ENCODE measurements around the gene LHX2. TPM values are rescaled to one million over a fixed set of nuclear protein-coding genes. Genes with fewer than 3 reads are reported as not detected.

The LHX2 gene
- total and polyA plus RNA-seq, 8 donors: 0.18 TPM; not detected in 7

DNA sequence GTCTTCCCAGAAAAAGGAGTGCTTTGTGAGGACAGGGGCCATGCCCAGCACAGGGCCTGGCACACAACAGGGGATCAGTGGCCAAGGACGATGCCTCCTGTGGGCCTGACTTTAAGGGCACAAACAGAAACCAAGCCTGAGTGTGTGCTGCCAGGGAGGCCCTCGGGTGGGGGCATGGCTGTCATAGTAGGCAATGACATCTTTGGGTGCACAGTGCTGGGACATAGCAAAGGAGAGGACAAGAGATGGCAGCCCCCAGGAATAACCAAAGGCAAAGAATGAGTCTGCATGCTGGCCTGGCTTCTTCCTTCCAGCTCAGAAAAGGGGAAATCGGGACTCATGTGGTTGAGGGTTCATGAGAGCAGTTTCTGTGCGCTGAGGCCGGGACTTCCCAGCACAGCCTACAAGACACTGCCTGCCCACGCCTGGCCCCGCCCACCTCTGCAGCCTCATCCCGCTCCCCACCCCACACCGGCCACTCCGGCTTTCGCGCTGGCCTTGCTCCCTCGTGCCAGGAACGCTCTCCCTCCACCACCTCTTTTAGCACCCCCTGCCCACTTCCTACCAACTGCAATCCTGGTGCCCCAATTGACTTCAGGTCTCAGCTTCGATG, 13.8 kb upstream of the LHX2 start:
- peaks cover 30 to 91% (median 82%) of the 10 kb centered on the region in 3 donors for H3K27me3 ChIP-seq
- H3K4me3 ChIP-seq: no peak overlapping the region
- TF ChIP-seq EP300 (IDR thresholded peaks at IDR 0.05) (no peak), POLR2AphosphoS5 (IDR thresholded peaks at IDR 0.05) (no peak), POLR2A (IDR thresholded peaks at IDR 0.05) (no peak)
- TF ChIP-seq, protein P1, sequence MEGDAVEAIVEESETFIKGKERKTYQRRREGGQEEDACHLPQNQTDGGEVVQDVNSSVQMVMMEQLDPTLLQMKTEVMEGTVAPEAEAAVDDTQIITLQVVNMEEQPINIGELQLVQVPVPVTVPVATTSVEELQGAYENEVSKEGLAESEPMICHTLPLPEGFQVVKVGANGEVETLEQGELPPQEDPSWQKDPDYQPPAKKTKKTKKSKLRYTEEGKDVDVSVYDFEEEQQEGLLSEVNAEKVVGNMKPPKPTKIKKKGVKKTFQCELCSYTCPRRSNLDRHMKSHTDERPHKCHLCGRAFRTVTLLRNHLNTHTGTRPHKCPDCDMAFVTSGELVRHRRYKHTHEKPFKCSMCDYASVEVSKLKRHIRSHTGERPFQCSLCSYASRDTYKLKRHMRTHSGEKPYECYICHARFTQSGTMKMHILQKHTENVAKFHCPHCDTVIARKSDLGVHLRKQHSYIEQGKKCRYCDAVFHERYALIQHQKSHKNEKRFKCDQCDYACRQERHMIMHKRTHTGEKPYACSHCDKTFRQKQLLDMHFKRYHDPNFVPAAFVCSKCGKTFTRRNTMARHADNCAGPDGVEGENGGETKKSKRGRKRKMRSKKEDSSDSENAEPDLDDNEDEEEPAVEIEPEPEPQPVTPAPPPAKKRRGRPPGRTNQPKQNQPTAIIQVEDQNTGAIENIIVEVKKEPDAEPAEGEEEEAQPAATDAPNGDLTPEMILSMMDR (IDR thresholded peaks at IDR 0.05): no peak
- no peaks in the 10 kb centered on the region for H3K9me3 ChIP-seq
- H3K4me1 ChIP-seq: peaks cover 21 to 42% (median 30%) of the 10 kb centered on the region in 4 donors
- intact Hi-C loops (cut with DNase I; ENCODE audit: low total_unique reads): no loop called here
- no peak overlapping the region for H3K27ac ChIP-seq
- WGBS, 5 donors: 3 to 14% (median 7%) methylated on average over 11 to 15 of the region's 15 CpGs
- DNase-seq: peak in 1 of 2 donors; percentile 71
- H3K36me3 ChIP-seq: no peaks in the 10 kb centered on the region

- intact Hi-C loops (cut with DNase I; ENCODE audit: low total_unique reads): no loop called here
- no peak for DNase-seq
- 17 to 31% (median 23%) methylated on average over 6 of the region's 6 CpGs for WGBS, 5 donors
- no peaks in the 10 kb centered on the region for H3K36me3 ChIP-seq
- H3K27ac ChIP-seq: no peak overlapping the region
- H3K4me1 ChIP-seq: peaks cover 21 to 42% (median 30%) of the 10 kb centered on the region in 4 donors
- no peak overlapping the region for H3K4me3 ChIP-seq
- no peak for TF ChIP-seq EP300 (IDR thresholded peaks at IDR 0.05)
- TF ChIP-seq, protein P1 (IDR thresholded peaks at IDR 0.05): no peak
- no peak for TF ChIP-seq POLR2AphosphoS5 (IDR thresholded peaks at IDR 0.05)
- no peak for TF ChIP-seq POLR2A (IDR thresholded peaks at IDR 0.05)
- H3K9me3 ChIP-seq: no peaks in the 10 kb centered on the region
- peaks cover 33 to 98% (median 87%) of the 10 kb centered on the region in 3 donors for H3K27me3 ChIP-seq
Observed at GRCh38 chr9:123998278-123998925, 13.2 kb upstream of the LHX2 start.

DNA sequence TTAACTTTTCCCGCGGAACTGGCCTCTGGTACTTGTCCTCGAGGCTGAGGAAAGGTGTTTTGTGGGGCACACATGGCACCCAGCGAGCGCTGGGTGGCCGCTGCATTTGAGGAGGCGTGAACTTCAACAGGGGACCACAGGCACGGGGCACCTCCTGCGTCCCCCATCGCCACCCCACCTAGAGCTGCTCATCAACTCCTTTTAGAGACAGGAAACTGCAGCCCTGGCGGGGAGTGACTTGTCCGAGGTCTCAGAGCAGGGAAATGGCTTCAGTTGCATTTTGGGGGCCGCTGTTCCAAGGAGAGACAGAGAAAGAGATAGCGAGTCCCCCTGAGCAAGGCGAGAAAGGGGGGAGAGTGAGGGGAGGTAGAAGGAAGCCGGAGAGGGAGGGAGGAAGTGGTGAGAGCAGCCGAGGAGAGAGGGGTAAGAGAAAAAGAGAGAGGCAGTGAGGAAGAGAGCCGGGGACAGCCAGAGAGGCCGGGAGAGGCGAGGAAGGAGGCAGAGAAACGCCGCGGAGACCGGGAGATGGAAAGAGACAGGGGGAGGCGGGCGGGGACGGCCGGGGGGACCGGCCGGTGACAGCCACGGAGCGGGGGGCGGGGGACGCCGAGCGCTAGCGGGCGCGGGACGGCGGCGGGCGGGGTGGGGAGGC, 12.5 kb upstream of the LHX2 start:
- Histone ChIP-seq H3K27me3 (peaks cover 40 to 98% (median 93%) of the 10 kb centered on the region in 3 donors), H3K27ac (no peak overlapping the region), H3K36me3 (no peaks in the 10 kb centered on the region), H3K4me3 (peak overlapping the region; percentile 28 to 43 (median 36)), H3K9me3 (no peaks in the 10 kb centered on the region), H3K4me1 (peaks cover 21 to 42% (median 30%) of the 10 kb centered on the region in 4 donors)
- WGBS, 5 donors: 2 to 7% (median 4%) methylated on average over 23 to 43 of the region's 43 CpGs
- no peak for TF ChIP-seq POLR2A (IDR thresholded peaks at IDR 0.05)
- TF ChIP-seq, protein P1 (IDR thresholded peaks at IDR 0.05): no peak
- TF ChIP-seq POLR2AphosphoS5 (IDR thresholded peaks at IDR 0.05): no peak
- TF ChIP-seq EP300 (IDR thresholded peaks at IDR 0.05): no peak
- intact Hi-C loops (cut with DNase I; ENCODE audit: low total_unique reads): no loop called here
- peak in 1 of 2 donors; percentile 28 for DNase-seq

DNA sequence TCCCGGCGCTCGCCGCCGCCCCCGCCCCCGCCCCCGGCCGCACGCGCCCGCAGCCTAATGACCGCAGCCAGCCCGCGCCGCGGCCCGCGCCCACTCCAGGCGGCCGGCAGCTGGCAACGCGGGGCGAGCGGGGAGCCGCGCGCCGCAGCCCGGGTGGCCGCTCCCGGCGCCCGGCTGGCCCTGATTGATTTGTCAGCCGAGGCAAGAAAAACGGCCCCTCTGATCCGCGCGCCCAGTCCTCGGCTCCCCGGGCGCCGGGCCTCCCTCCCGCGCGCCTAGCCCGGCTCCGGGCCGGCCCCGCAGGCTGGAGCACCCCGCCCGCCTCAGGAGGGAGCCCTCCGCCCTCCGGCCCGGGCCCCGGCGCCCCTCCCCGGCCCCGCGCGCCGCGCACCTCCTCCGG, 11.9 kb upstream of the LHX2 start:
- Histone ChIP-seq H3K4me3 (peak overlapping the region in 3 of 4 donors; percentile 17 to 41 (median 22)), H3K27me3 (peaks cover 40 to 98% (median 93%) of the 10 kb centered on the region in 3 donors), H3K36me3 (no peaks in the 10 kb centered on the region), H3K9me3 (no peaks in the 10 kb centered on the region), H3K4me1 (peaks cover 21 to 42% (median 30%) of the 10 kb centered on the region in 4 donors), H3K27ac (no peak overlapping the region)
- no peak for TF ChIP-seq POLR2AphosphoS5 (IDR thresholded peaks at IDR 0.05)
- no peak for TF ChIP-seq EP300 (IDR thresholded peaks at IDR 0.05)
- TF ChIP-seq, protein P1 (IDR thresholded peaks at IDR 0.05): no peak
- no peak for TF ChIP-seq POLR2A (IDR thresholded peaks at IDR 0.05)
- intact Hi-C loops (cut with DNase I; ENCODE audit: low total_unique reads): no loop called here
- 0 to 2% (median 0%) methylated on average over 17 to 62 of the region's 64 CpGs; no CpG with 5 or more reads in 2 of the 5 donors for WGBS, 5 donors
- DNase-seq: peak in 1 of 2 donors; percentile 37
